ENCODE measurements around the gene KCNK1.

KCNK1 gene

GRCh38 chr1:233640179-233640578, 26.3 kb downstream of the KCNK1 start:
- no peak for DNase-seq

GRCh38 chr1:233641029-233641428, 27.1 kb downstream of the KCNK1 start:
- DNase-seq, result no peak

- DNase-seq, result no peak
Measured at GRCh38 chr1:233647073-233647472, 33.2 kb downstream of the KCNK1 start.

GRCh38 chr1:233647636-233648035, 33.7 kb downstream of the KCNK1 start:
- DNase-seq, result no peak

- DNase-seq, result no peak
Measured at GRCh38 chr1:233651061-233651460, 37.2 kb downstream of the KCNK1 start.

- no peak for DNase-seq
Measured at GRCh38 chr1:233651563-233652233, 37.8 kb downstream of the KCNK1 start.

- no peak for DNase-seq
Measured at GRCh38 chr1:233652526-233652925, 38.6 kb downstream of the KCNK1 start.

GRCh38 chr1:233654658-233655280, 40.9 kb downstream of the KCNK1 start:
- DNase-seq, result no peak

- no peak for DNase-seq
Measured at GRCh38 chr1:233655301-233655740, 41.4 kb downstream of the KCNK1 start.

- no peak for DNase-seq
Measured at GRCh38 chr1:233656032-233656635, 42.2 kb downstream of the KCNK1 start.

- DNase-seq, result no peak
Measured at GRCh38 chr1:233656687-233657086, 42.8 kb downstream of the KCNK1 start.

- DNase-seq, result no peak
Measured at GRCh38 chr1:233657466-233657865, 43.6 kb downstream of the KCNK1 start.

GRCh38 chr1:233659495-233659894, 45.6 kb downstream of the KCNK1 start:
- no peak for DNase-seq

- no peak for DNase-seq
Measured at GRCh38 chr1:233661376-233662159, 47.7 kb downstream of the KCNK1 start.

GRCh38 chr1:233662575-233663304, 48.8 kb downstream of the KCNK1 start:
- no peak for DNase-seq

- DNase-seq, result no peak
Measured at GRCh38 chr1:233664253-233664652, 50.3 kb downstream of the KCNK1 start.

GRCh38 chr1:233664804-233665574, 51.1 kb downstream of the KCNK1 start:
- DNase-seq, result no peak

GRCh38 chr1:233665575-233666270, 51.8 kb downstream of the KCNK1 start:
- no peak for DNase-seq

- no peak for DNase-seq
Measured at GRCh38 chr1:233667741-233668140, 53.8 kb downstream of the KCNK1 start.

- no peak for DNase-seq
Measured at GRCh38 chr1:233668146-233668724, 54.3 kb downstream of the KCNK1 start.

GRCh38 chr1:233668725-233669294, 54.9 kb downstream of the KCNK1 start:
- no peak for DNase-seq
